ENCODE measurements around the gene SYCP1.
"Not testable (repeated sequence)": the region's sequence is repeated elsewhere in the genome, so short reads cannot be mapped to it uniquely, and the experiment has no call there.

SYCP1 gene, protein sequence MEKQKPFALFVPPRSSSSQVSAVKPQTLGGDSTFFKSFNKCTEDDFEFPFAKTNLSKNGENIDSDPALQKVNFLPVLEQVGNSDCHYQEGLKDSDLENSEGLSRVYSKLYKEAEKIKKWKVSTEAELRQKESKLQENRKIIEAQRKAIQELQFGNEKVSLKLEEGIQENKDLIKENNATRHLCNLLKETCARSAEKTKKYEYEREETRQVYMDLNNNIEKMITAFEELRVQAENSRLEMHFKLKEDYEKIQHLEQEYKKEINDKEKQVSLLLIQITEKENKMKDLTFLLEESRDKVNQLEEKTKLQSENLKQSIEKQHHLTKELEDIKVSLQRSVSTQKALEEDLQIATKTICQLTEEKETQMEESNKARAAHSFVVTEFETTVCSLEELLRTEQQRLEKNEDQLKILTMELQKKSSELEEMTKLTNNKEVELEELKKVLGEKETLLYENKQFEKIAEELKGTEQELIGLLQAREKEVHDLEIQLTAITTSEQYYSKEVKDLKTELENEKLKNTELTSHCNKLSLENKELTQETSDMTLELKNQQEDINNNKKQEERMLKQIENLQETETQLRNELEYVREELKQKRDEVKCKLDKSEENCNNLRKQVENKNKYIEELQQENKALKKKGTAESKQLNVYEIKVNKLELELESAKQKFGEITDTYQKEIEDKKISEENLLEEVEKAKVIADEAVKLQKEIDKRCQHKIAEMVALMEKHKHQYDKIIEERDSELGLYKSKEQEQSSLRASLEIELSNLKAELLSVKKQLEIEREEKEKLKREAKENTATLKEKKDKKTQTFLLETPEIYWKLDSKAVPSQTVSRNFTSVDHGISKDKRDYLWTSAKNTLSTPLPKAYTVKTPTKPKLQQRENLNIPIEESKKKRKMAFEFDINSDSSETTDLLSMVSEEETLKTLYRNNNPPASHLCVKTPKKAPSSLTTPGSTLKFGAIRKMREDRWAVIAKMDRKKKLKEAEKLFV

DNA sequence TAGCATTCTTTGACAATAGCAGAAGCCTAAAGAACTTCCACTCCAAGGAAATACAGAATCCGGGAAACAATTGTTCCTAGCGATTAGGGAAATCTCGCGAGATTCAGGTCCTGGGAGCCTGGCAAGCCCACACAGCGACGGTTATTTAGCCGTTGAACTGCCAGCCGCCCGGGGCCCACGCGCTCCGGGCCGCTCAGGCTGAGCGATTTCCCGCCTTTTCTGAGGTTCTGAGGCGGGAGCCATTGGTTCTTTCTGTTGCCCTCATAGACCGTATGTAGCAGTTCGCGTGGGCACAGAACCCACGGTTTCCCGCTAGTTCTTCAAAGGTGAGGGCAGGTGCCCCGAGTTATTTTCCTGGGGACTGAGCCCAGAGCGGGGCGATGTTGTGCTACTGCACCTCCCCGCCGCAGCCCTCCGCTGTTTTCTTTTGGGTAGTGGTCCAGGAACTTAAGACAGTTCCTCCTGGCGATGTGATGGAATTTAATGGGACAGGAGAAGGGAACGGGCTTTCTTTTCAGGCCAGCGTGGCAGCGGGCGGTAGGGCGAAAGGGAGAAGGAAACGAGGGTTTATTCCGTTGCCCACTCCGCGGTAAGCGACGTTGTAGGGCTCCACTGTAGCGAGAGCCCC, at the start of gene SYCP1:
Gene SYCP1, plus strand, starts transcription at position 171 of the 628 bp plus-strand sequence. CDS start 602 bp downstream, outside the sequence.
- no peak for DNase-seq

DNA sequence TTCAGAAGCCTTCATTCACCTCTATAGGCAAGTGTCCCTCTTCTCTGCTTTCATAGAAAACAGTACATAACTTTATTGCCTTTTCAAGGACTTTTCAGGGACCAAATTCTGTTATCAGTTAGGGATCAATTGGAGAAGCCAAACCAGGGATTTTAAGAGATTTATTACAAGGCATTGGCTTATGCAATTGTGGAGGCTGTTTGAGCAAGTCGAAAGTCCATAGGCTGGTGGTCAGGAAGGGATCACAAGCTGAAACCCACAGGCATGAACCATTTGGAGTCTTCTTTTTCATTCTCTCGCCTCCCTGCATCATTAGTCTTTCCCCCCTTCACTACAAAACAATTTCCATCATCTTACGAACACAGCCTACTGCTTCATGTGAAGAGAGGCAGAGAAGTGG, 34.8 kb upstream of the SYCP1 start:
- no peak for DNase-seq

DNA sequence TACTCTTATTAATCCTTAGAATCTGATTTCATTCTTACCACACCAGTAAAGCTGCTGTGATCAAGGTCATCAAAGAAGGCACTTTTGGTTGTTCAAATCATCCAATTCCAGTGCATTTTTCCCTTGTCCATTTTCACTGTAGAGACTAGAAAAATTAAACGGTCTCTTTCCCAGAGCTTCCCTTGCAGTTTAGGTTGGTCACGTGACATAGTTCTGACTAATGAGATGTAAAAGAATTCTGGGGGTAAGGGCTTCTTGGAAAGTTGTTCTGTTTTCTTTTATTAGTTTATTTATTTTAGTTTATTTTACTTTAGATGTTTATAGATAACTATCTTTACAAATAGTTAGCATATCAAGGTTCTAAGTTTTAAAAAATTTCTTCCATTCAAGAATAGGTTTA, 34.3 kb upstream of the SYCP1 start:
- DNase-seq, result no peak

DNA sequence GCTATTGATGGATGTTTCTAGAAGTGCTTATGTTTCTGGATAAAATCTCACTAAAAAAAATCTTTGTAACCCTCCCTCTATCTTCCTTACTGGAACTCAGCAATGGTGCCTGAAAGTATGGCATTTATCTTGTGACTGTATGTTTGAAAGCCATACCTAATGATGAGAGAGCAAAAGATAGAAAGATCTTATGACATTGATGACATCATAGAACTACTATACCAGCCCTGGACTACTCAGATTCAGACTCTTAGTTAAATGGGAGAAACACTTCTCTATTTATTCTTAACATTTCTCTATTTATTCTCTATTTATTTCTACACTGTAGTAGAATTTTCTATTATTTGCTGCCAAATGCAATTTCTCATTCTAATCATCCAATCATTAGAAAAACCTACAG, 32.7 kb upstream of the SYCP1 start:
- no peak for DNase-seq

DNA sequence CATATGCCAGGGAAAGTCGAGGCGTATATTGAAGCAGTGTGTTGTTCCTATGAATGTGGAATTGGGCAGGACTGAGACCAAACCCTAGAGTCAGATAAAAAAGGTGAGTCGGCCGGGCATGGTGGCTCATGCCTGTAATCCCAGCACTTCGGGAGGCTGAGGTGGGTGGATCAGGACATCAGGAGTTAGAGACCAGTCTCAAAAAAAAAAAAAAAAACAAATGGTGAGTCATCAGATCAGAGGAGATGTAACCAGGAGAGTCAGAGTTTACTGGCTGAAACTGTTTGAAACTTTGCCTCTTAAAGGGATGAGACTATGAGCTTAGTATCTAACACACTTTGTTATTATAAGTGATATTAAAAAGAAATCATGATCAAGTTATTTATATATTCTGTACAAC, 26.4 kb upstream of the SYCP1 start:
- DNase-seq, result no peak

DNA sequence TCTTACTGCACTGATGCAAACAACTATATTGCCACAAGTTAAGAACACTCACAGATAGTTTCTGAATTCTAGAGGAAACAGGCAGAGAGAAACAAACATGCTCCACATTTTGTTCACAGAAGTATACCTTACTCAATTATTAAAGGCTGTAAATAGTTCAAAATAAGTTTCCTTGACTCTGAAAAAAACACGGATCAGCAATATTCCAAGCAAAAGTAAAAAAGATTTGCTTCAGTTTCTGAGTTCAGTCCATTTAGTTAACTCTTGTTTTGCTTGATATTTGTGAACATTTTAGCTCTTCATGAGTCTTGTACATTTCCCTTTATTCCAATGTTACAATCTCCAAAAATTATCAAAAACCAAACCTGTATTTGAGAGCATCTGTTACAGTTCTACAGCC, 24.6 kb upstream of the SYCP1 start:
- not testable (repeated sequence) for DNase-seq

DNA sequence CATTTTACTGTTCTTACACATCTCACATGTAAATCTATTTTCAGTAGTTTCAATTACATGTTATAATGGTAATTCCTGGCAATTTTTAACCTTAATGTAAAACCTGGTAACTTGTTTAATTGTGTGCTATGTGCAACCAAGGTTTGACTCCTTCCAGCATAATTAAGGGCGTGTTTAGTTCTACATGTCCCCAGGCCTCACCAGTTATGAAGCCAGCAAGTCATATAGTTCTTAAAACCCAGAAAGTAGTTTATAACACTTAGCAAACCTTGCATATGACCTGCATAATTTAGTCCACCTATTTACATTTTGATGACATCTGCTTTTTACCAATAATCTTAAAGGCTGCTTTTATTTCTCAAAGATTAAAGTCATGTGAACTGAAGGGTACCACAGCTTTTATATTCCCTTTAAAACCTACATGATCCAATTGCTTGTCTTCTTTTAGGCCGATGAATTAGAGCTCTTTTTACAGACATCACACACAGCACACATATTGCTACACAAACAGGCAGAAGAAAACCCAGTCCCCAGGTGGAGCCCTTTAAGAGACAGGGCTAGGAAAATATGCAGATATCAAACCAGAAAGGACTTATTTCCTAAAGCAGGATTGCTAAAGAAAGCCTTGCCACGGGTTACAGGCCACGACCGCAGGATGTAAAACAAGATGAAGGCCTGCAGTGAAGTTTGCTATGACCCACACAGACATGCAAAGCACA, 23.2 kb upstream of the SYCP1 start:
- no peak for DNase-seq

DNA sequence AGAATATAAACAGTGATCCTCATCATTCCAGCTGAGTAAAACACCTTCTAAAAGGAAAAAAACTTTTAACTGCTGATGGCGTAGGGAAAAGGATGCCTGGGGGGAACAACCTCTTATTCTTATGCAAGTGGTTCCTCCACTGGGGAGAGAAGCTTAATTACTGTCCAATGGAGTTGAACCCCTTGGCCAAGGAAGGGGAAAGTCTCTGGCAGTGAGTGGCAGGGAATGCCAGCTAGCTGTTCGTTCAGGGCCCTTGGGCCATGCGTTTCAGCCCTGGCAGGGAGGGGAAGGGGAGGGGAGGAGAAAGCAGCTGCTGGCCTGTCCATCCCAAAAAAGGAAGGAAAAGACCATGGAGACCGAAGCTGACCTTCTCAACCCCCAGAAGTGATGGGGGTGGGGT, 22.6 kb upstream of the SYCP1 start:
- no peak for DNase-seq

DNA sequence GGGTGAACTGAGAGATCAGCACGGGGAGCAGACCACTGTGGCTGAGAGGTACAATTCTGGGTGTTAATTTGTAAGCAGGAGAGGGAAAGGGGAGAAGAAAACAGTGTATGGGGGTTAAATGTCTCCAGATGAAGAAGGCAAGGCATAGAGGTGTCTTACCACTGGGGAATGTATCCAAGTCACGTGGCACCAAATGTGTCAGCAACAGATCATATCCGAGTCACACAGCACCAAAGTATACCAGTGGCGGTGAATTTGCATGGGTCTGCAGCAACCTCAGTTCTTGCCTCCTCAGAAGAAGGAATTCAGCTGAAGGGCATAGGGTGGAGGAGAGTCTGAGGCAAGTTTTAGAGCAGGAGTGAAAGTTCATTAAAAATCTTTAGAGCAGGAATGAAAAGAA, 21.2 kb upstream of the SYCP1 start:
- DNase-seq, result no peak

DNA sequence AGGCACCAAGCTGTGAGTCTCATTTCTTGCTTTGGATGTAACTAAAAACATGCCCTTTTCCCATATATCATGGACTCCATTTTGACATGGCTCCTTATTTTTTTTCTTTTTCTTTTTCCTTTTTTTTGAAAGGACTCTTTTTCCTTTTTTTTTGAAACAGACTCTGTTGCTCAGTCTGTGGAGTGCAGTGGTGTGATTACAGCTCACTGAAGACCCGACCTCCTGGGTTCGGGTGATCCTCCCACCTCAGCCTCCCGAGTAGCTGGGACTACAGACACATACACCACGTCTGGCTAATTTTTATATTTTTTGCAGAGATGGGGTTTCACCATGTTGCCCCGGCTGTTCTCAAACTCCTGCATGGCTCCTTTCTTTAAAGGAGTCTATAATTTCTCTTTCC, 10.4 kb upstream of the SYCP1 start:
- no peak for DNase-seq

DNA sequence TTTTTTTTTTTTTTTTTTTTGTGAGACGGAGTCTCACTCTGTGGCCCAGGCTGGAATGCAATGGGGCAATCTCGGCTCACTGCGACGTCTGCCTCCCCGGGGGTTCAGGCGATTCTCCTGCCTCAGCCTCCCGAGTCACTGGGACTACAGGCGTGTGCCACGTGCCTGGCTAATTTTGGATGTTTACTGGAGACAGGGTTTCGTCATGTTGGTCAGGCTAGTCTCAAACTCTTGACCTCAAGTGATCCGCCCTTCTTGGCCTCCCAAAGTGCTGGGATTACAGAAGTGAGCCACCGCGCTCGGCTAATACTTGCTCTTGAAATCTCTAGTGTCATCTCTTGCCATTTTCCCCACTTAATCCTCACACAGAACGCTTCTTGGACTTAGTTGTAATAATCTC, 1.1 kb upstream of the SYCP1 start:
- no peak for DNase-seq

DNA sequence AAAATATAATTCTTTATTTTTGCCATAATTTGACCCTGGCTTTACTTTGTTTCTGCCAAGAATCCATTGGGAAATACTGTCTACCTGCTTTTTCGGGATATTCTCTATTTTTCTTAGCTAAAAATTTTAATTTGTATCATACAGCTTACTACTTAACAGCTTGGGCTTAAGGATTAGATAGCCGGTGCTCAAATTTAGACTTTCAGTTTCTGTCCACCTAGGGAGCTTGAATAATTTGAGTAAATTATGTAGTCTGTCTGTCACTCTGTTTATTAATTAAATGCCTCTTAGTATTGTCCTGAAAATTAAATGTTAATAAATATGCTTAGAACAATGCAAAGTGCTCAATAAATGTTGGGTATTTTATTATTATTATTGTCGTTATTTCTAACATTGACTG, 6.7 kb downstream of the SYCP1 start:
- no peak for DNase-seq

DNA sequence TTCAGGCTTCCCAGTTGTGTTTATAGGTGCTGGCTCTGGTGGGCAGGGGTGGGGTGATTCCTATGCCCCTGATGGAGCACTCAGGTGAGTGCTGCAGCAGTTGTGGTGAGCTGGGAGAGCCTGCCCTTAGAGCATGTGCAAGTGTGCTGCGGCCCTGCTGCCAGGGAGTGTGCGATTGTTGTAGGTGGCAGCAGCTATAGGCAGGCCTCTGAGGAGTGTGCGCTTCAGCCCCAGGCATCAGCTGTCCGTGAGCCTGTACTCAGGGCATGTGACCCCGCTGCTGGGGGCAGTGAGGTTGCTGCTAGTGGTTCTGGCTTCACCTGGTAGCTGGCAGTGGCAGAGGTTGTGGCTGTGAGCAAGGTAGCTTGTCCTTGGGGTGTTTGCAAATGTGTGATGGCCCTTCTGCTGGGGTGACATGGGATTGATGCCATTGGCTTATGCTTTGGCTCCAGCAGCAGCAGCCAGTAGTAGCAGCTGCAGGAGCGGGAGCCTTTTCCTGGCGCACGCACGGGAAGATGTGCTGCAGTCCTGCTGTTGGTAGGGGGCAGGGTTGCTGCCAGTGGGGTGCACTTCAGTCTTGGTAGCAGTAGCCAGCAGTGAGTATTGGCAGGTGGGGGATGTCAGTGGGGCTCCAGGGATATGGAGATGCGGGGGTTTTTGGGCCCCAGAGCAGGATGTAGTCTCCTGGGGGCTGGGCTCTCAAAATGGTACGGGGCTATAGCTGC, 37.7 kb downstream of the SYCP1 start:
- DNase-seq, result no peak

DNA sequence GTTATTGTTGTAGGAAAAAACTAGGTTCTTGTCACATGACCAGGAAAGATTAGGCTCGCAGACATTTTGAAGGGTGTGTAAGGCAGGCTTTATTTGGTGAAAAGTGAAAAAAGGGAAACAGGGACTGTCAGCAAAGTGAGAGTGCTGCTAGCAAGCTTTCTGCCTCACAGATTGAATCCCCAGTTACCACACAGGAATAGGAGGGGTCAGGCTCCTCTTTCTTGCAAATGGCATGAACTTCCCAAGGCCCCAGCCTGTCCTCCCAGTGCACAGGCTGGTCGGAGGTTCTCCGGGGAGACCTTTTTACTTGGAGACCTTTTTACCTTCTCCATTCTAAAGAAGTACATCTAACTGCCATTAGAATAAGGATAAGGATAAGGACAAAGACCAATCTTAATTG, 42.1 kb downstream of the SYCP1 start:
- no peak for DNase-seq

DNA sequence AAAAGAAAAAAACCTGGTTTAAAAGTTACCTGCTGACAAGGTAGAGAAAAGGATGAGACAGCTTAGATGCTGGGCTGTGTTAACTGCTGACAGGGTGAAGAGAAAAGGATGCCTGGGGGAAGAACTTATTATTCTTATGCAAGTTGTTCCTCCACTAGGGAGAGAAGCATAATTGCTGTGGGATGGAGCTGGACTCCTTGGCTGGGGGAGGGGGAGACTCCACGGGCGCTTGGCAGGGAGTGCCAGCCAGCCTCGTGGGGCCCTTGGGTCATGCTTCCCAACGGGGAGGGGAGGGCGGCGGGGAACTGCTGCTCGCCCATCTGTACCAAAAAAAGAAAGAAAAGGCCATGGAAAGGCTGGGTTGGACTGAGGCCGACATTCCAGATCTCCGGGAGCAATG, 47.2 kb downstream of the SYCP1 start:
- DNase-seq, result no peak

DNA sequence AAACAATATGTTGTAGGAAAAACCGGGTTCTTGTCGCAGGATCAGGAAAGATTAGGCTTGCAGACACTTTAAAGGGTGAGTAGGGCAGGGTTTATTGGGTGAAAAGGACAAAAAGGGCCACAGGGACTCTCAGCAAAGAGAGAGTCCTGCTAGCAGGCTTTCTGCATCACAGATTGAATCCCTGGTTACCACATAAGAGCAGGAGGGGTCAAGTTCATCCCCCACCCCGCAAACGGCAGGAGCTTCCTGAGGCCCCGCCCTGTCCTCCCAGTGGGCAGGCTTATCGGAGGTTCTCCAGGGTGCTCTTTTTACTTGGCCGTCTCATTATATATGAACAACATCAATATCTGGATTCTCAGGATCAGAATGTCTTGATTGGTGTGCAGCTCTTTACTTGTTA, 47.7 kb downstream of the SYCP1 start:
- DNase-seq, result no peak

DNA sequence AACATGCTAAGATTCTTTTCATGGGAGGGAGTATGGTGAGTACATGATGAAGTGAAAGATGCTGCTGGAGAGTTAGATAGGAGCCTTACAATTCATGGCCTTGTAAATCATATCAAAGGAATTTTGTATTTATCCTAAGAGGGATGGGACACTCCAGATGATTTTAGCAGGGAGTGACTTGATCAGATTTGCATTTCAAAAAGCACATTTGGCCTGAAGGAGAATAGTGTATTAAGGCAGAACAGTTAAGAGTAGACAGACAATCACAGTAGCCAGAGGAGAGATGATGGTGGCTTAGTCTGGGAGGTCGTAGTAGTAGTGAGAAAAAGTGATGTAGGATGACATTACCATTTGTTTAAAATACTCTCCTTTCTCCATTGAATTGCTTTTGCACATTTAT, 48.8 kb downstream of the SYCP1 start:
- no peak for DNase-seq

DNA sequence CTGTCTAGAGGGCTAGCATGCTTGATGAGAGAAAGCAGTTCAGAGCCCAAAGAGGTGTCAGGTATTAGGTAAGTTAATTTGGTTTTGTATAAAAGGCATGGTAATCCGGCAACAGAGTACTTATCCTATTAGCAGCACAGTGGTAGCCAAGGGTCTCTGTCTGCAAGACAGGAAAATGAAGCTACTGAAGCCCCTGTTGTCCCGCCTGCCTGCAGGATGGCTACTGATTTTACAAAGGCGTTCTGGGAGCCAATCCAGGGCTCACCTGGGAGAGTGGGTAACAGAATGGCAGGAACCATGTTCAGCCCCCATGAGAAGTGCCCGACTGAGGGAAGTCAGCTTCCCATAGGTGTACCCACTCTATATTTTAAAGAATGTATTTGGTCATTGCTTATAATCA, 61.1 kb downstream of the SYCP1 start:
- DNase-seq, result not testable (repeated sequence)

DNA sequence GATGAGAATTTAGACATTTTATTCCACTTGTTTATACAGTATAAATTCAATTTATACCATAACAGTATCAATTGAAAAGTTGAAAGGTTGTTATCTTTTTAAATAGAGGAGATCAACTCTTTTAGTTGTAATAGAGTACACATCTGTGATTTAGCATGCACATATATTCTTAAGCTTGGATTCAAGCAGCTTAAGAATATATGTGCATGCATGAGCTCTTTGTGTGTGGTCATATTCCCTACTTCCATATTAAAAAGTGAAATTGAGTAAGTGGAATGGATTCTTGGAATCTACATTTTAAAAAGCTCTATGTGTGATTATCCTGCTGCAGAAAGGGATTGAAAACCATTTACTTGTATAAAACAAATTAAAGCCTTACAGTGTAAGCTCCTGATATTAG, 71.9 kb downstream of the SYCP1 start:
- DNase-seq, result no peak

DNA sequence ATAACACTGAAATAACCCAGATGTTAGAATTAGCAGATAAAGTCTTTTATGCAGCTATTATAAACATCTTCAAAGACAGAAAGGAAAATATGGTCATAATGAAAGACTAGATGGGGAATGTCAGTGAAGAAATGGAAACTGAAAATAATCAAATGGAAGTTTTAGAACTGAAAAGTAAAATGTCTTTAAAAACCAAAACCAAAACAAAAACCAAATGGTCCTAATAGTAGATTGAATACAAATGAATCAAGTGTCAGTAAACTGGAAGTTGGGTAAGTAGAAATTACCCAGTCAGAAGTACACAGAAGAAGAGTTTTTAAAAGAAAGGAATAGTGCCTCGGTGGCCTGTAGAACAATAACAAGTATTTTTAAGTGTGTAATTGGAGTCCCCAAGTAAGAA, 72.7 kb downstream of the SYCP1 start:
- no peak for DNase-seq

DNA sequence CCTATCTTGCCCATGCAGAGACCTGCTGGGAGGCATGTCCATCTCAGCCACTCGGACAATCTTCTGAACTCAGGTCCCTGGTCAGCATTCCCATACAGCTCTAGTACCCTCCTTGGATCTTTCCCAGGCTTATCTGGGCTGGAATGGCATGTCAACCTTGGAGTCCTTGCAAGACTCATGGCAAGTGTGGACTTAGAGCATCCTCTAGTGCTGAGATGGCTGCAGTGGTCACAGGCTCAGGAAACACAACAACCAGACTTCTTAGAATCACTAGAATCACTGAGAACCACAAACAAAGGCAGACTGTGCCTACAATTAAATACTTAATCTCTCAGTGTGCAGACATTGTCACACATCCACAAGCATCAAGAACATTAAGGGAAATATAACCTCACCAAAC, 101.9 kb downstream of the SYCP1 start:
- no peak for DNase-seq

DNA sequence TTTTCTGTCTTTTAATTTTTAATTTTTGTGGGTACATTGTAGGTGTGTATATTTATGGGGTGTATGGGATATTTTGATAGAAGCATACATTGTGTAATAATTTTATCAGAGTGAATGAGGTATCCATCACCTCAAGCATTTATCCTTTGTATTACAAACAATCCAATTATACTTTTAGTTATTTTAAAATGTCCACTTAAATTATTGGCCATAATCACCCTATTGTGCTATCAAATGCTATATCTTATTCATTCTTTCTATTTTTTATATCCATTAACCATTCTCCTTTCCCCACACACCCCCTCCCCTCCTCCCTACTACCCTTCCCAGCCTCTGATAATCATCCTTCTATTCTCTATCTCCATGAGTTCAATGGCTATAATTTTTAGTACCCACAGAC, 104.8 kb downstream of the SYCP1 start:
- no peak for DNase-seq
